GM12873 (cell line): ENCODE measurements around the gene ANXA11.

ENCODE experiments used
- TF ChIP-seq, protein P1 (sequence below): IDR thresholded peaks from 2 replicates; pipeline ENCODE4 v1.5.1; 2012; ENCODE audit warnings: low read depth, mild to moderate bottlenecking, moderate library complexity, low read length, control low read depth; ENCODE audit not compliant: insufficient read depth; ENCODE audit errors: missing control alignments

ANXA11 gene

GRCh38 chr10:80204677-80205476 lies 460 bp downstream of the ANXA11 start:
- TF ChIP-seq, protein P1, sequence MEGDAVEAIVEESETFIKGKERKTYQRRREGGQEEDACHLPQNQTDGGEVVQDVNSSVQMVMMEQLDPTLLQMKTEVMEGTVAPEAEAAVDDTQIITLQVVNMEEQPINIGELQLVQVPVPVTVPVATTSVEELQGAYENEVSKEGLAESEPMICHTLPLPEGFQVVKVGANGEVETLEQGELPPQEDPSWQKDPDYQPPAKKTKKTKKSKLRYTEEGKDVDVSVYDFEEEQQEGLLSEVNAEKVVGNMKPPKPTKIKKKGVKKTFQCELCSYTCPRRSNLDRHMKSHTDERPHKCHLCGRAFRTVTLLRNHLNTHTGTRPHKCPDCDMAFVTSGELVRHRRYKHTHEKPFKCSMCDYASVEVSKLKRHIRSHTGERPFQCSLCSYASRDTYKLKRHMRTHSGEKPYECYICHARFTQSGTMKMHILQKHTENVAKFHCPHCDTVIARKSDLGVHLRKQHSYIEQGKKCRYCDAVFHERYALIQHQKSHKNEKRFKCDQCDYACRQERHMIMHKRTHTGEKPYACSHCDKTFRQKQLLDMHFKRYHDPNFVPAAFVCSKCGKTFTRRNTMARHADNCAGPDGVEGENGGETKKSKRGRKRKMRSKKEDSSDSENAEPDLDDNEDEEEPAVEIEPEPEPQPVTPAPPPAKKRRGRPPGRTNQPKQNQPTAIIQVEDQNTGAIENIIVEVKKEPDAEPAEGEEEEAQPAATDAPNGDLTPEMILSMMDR = no peak

GRCh38 chr10:80203835-80204676 lies 1.3 kb downstream of the ANXA11 start:
- TF ChIP-seq, protein P1 = no peak

- TF ChIP-seq, protein P1 = peak; percentile 58
These were observed 2.2 kb downstream of the ANXA11 start for GRCh38 chr10:80202934-80203834.

GRCh38 chr10:80201608-80202141 lies 3.7 kb downstream of the ANXA11 start:
- TF ChIP-seq, protein P1 = no peak

DNA sequence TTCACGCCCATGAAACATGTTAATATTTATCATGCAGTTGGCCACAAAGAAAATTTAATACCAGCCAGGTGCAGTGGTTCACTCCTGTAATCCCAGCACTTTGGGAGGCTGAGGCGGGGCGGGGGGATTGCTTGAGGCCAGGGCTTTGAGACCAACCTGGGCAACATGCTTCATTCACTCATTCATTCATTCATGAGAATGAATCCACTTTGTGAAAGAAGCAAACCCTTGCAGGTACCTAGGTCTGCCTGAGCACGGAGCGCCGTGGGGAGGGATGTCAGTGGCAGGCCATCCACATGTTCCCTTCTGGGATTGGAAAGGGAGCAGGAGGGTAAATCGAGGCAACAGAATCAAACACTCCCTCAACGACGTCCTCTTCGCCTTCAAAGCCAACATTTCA lies 4.7 kb downstream of the ANXA11 start:
- TF ChIP-seq, protein P1 = no peak

- TF ChIP-seq, protein P1 = no peak
These were observed 5.1 kb downstream of the ANXA11 start for GRCh38 chr10:80200259-80200658.

GRCh38 chr10:80199828-80200227 lies 5.5 kb downstream of the ANXA11 start:
- TF ChIP-seq, protein P1 = no peak
